GM19468 (cell line): Measurements from ENCODE around the gene TBC1D14.

Experiments
- ATAC-seq: cut with Tn5 transposase; IDR thresholded peaks from one replicate; pipeline ENCODE4 v1.9.1; 2021; ENCODE audit warnings: mild to moderate bottlenecking, moderate library complexity, moderate number of reproducible peaks; ENCODE audit not compliant: unreplicated experiment; ENCODE audit errors: extremely low read depth

TBC1D14 gene

GRCh38 chr4:7030856-7031255 lies 121.2 kb downstream of the TBC1D14 start:
- no peak for ATAC-seq

DNA sequence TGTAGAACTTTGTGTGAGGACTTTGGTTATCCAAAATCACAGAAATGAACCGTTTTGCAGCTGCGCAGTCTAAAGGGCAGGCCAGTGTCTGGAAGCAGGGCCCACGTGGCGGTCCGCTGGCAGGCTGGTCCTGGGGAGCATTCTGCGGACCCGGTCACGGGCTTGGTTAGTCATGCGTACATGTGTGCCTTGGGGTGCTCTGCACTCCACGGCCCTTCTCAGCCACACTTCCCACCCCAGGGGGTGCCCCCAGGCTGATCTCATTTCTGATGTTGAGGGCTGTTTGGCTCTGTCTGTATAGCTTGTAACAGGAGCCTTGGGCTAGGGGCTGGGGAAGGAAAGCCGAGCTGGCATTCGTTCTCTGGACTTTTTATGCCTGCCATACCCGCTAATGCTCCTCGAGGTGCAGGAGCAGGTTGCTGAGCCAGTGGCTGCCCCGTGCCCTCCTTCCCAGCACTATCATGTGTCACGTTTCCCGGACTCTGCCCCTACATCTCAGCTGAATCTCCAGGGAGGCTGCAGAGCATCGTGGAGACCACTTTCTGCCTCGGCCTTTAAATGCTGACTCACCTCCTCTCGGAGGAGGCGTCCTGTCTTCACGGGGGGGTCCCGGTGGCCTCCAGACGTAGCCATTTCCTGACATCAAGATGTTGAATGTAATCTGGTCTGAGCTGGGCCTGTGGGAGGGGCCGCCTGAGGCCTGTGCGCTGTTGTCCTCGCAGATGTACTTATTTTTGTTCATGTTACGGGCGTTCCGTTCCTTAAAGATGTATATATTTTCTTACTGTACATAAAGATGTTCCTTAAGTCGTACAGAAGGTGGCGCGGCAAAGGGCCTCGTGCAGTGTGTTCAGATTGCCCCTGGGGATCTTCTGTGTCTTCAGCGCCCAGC lies 122.2 kb downstream of the TBC1D14 start:
- ATAC-seq: no peak

DNA sequence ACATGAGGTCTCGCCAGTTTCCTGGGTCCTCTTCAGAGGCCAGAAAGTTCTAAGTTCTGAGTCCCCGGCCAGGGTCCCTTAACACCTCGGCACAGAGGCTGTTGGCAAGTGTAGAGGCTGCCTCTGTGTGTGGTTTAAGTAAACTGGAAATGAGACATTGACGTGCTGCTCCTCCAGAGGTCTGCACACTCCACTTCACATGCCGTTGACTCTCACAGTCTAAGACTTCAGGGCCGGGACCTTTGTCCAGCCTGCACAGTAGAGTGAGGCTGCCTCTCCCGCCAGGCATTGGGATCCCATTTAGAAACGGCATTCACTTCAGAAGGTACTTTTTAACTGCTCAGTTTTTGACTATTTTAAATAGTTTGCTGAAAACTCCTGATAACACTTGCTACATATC lies 123.0 kb downstream of the TBC1D14 start:
- no peak for ATAC-seq

GRCh38 chr4:7034262-7035081 lies 124.8 kb downstream of the TBC1D14 start:
- ATAC-seq: no peak

DNA sequence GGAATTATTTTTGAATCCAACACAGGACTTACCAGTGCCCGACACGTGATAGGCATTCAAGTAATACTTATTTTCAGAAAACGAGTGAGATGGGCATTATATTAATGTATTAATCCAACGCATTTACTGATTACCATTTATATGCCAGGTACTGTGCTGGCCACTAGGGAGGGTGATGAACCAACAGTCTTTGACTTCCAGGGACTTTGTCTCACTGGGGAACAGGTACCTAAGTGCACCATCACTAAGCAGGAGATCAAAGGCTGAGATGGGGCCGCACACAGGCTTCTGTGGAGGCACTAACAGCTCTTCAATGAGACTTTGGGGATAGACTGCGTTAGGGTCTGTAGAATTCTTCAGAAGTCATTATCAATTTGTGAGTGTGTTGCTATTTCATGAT lies 127.8 kb downstream of the TBC1D14 start:
- no peak for ATAC-seq

GRCh38 chr4:7040765-7041164 lies 131.1 kb downstream of the TBC1D14 start:
- ATAC-seq: no peak

GRCh38 chr4:7041246-7041645 lies 131.6 kb downstream of the TBC1D14 start:
- no peak for ATAC-seq

DNA sequence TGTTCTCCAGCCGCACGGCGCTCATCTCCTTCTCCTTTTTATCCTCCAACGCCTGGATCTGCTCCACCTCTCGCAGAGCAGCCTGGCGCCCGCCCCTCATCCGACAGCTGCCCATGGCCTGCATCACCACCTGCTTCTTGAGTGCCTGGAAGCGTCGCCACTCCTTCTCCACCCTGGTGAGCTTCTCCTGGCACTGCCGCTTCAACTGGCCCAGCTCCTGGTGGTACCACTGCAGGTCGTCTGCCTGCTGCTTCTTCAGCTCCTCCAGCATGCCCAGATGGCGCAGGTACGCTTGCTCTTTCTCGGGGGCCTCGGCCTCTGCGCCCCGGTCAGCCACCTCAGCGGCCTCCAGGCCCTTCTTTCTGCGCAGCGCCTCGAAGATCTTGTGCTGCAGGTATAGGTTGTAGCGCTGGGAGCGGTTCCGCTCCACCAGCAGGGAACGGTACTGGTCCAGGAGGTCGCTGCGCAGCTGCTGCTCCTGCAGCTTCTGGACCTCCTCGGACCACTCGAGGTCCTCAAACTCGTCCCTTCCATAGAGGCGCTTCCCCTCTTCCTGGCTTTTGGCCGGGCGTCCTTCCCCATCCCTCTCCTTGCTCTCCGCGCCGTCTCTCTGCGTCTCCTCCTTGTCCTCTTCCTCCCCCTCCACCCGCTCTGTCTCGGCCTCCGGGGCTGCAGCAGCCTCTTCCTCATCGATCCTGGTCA lies 132.3 kb downstream of the TBC1D14 start:
- no peak for ATAC-seq

GRCh38 chr4:7042503-7043283 lies 133.1 kb downstream of the TBC1D14 start:
- ATAC-seq: peak; percentile 81

DNA sequence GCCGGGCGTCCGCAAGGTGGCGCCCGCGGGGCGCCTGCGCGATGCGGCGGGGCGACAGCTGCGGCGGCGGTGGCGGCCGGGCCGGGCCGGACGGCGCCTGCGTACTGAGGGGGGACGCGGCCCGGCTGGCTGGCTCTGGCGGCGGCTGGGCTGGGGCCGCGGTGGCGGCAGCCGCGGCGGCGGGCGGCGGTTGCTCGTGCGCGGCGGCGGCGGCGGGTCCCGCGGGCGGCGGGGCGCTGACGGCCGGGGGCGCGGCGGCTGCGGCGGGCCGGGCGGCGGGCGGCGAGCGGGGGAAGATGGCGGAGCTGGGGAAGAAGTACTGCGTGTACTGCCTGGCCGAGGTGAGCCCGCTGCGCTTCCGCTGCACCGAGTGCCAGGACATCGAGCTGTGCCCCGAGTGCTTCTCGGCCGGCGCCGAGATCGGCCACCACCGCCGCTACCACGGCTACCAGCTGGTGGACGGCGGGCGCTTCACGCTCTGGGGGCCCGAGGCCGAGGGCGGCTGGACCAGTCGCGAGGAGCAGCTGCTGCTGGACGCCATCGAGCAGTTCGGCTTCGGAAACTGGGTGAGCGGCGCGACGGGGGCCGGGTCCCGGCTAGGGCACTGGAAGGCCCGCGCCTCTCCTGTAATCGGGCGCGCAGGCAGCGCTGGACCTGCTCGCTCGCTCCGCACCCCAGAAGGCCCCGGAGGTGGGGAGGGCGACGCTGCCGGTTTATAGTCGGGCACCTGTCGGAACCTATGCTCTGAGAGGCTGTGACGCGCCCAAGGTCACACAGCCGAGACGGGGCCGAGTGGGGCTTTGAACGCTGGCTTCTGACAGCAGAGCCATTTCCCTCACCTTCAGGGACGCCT lies 133.9 kb downstream of the TBC1D14 start, which contains the start of gene TADA2B:
Gene TADA2B, plus strand, starts transcription at position 89 of the 853 bp plus-strand sequence. Its CDS starts 208 bp downstream, at position 297.
- no peak for ATAC-seq

GRCh38 chr4:7044137-7044930 lies 134.7 kb downstream of the TBC1D14 start:
- ATAC-seq: no peak

GRCh38 chr4:7045553-7045952 lies 135.9 kb downstream of the TBC1D14 start:
- ATAC-seq: no peak

DNA sequence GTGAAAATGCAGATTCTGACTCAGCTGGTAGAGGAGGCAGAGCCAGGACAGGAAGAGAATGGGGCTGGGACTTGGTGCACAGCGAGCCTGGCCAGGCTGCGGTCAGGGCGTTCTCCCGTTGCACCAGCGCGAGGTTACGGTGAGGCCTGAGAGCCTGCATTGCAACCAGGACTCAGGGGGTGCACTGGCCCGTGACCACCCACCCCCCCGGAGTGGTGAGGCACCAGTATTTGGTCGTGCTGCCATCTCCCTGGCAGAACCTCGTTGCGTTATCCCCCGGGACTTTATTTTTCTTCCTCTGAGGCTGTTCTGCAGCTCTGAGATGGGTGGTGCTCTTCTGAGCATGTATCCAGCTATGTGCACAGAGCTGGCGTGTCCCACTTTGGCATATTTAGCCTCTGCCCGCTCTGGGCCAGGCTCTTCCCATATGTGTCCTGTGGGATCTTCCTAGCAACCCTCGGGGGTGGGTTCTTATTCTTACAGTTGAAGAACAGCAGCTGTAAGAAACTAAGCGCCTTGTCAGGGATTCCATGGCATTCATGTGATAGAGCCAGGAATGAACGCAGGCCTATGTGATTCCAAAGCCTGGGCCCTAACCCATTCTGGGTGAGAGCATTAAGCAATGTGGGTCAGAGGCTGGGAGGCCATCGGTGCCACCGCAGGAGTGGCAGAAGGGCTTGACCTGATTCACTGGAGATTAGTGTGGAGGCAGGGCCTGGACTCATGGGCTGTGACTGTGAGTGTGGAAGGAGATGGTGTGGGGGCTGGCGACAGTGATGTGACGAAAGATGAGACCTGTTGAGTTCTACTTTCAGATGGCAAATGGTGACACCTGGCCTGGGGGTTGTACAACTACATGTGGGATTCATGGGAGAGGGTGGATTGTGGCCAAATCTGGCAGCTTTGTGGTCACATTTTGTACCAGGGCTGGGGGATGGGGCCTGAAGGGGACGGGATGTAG lies 136.6 kb downstream of the TBC1D14 start:
- ATAC-seq: no peak

- ATAC-seq: no peak
Observed at GRCh38 chr4:7046971-7047370, 137.3 kb downstream of the TBC1D14 start.

DNA sequence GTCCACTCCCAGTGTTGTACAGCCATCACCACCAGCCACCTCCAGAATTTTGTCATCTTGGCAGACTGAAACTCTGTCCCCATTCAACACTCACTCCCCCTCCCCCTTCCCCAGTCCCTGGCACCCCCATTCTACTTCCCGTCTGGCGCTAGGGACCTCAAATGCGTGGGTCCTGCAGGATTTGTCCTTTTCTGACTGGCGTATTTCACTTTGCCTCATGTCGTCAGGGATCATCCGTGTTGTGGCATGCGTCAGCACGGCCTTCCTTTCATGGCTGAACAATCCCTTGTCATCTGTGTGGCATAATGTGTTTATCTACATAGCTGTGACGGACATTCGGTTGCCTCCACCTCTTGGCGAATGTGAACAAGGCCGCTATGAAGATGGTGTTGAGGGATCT lies 139.0 kb downstream of the TBC1D14 start:
- ATAC-seq: no peak

DNA sequence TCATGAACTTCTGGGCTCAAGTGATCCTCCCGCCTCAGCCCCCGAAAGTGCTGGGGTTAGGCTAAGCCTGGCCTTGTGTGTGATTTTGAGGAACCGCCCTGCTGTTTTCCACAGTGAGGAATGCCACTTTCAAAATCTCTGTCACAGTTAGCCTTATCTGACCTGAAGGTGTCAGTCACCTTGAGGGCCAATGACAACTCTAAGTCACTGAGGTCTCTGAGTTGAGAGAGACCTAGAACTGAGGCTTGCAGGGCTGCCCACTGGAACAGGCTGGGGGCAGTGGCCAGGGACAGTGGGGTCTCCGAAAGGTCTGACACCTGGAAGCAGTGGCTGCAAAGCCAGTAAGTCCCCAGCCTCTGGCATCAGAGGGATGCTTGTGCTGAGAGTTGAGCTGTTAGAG lies 139.7 kb downstream of the TBC1D14 start:
- ATAC-seq: no peak

DNA sequence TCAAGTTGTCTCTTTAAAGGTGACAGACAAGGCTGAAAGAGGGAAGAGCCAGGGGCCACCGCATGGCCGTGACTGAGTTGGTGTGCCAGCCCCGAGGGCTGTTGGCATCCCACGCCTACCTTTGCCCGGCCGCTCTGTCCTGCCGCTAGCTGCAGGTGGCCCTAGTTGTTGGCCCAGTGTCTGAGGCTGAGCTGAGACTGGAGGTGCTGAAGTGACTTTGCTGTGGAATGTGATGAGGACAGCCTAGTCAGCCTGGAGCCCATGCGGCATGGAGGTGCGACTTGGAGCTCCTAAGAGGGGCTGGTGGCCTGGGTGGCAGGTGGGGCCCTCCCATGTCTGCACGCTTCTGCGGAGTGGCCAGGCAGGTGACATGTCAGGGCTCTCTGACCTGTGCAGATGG lies 140.1 kb downstream of the TBC1D14 start:
- no peak for ATAC-seq
